KMS-11 (cell line): ENCODE measurements around the gene FBXO41.

Experiments
- H2AFZ ChIP-seq: fragments of 200-600 bp; sonication (generic); 2 replicates; pipeline ENCODE4 v1.6.1; 2016; ENCODE audit warnings: antibody characterized with exemption, mixed run types, low read depth
- H3K27ac ChIP-seq: fragments of 200-600 bp; sonication (generic); 2 replicates; pipeline ENCODE4 v1.6.1; 2016; ENCODE audit warnings: mild to moderate bottlenecking, mixed run types
- H3K27me3 ChIP-seq: fragments of 200-600 bp; sonication (generic); 2 replicates; pipeline ENCODE4 v1.6.1; 2017; ENCODE audit warnings: mild to moderate bottlenecking, low read depth, mixed run types, moderate library complexity; ENCODE audit not compliant: insufficient read depth
- H3K36me3 ChIP-seq: fragments of 200-600 bp; sonication (generic); 2 replicates; pipeline ENCODE4 v1.6.1; 2017; ENCODE audit warnings: mild to moderate bottlenecking, mixed run types; ENCODE audit not compliant: insufficient read depth
- H3K4me1 ChIP-seq: fragments of 200-600 bp; sonication (generic); 2 replicates; pipeline ENCODE4 v1.6.1; 2016; ENCODE audit warnings: mild to moderate bottlenecking, low read depth, mixed run types; ENCODE audit not compliant: poor library complexity, severe bottlenecking
- H3K4me2 ChIP-seq: fragments of 200-600 bp; sonication (generic); 2 replicates; pipeline ENCODE4 v1.7.0; 2016; ENCODE audit warnings: mild to moderate bottlenecking, mixed run types
- H3K4me3 ChIP-seq: fragments of 200-600 bp; sonication (generic); IDR thresholded peaks from 2 replicates; pipeline ENCODE4 v1.6.1; 2017; ENCODE audit warnings: low read depth, low read length, mixed read lengths; ENCODE audit not compliant: insufficient read depth
- H3K79me2 ChIP-seq: fragments of 200-600 bp; sonication (generic); 2 replicates; pipeline ENCODE4 v1.6.1; 2016; ENCODE audit warnings: low read depth, mixed run types; ENCODE audit not compliant: insufficient read depth
- H3K9ac ChIP-seq: fragments of 200-600 bp; sonication (generic); 2 replicates; pipeline ENCODE4 v1.6.1; 2016; ENCODE audit warnings: mild to moderate bottlenecking, mixed run types
- H4K20me1 ChIP-seq: fragments of 200-600 bp; sonication (generic); 2 replicates; pipeline ENCODE4 v1.6.1; 2016; ENCODE audit warnings: mild to moderate bottlenecking, mixed run types; ENCODE audit not compliant: insufficient read depth
- CTCF ChIP-seq: fragments of 200-600 bp; sonication (generic); conservative IDR thresholded peaks from 2 replicates; pipeline ENCODE4 v1.6.1; 2017; ENCODE audit warnings: low read depth, mild to moderate bottlenecking, antibody characterized with exemption, low read length, moderate library complexity, mixed read lengths

The FBXO41 gene

GRCh38 chr2:73268830-73269685 lies 15.2 kb downstream of the FBXO41 start:
- no peak overlapping the region for H3K27ac ChIP-seq
- no peak overlapping the region for H3K4me3 ChIP-seq
- H2AFZ ChIP-seq, result peak overlapping the region; percentile 7; the same call in 1 of the 2 replicates
- H3K79me2 ChIP-seq, result peaks cover 4% of the 10 kb centered on the region; the same call in 1 of the 2 replicates
- no peaks in the 10 kb centered on the region for H3K27me3 ChIP-seq
- TF ChIP-seq CTCF, result no peak
- no peaks in the 10 kb centered on the region for H4K20me1 ChIP-seq
- no peaks in the 10 kb centered on the region for H3K36me3 ChIP-seq
- no peak overlapping the region for H3K4me2 ChIP-seq
- no peaks in the 10 kb centered on the region for H3K4me1 ChIP-seq
- no peak overlapping the region for H3K9ac ChIP-seq

GRCh38 chr2:73268366-73268829 lies 15.9 kb downstream of the FBXO41 start:
- Histone ChIP-seq H2AFZ (no peak overlapping the region), H3K36me3 (no peaks in the 10 kb centered on the region), H3K27ac (no peak overlapping the region), H3K4me2 (no peak overlapping the region), H4K20me1 (no peaks in the 10 kb centered on the region), H3K4me3 (no peak overlapping the region), H3K4me1 (no peaks in the 10 kb centered on the region), H3K27me3 (no peaks in the 10 kb centered on the region), H3K9ac (no peak overlapping the region), H3K79me2 (peaks cover 4% of the 10 kb centered on the region; the same call in 1 of the 2 replicates)
- TF ChIP-seq CTCF, result no peak

DNA sequence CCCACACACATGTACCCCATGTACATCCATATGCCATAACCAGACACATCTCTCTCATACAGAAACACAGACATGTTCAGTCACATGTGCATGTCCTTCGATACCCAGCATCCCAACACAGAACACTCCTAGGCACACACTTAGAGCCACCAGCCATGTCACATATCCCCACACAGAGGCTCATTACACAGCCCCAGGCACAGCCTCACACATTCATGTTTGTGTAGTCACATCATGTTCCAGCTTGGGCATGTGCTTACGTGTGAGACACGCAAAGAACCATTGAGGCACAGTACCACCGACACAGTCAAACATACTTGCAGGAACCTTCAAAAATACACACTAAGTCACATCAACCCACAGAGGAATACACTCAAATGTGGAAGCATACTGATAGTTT lies 17.3 kb downstream of the FBXO41 start:
- no peak overlapping the region for H2AFZ ChIP-seq
- H3K4me2 ChIP-seq, result no peak overlapping the region
- H3K79me2 ChIP-seq, result peaks cover 4% of the 10 kb centered on the region; the same call in 1 of the 2 replicates
- no peak for TF ChIP-seq CTCF
- no peak overlapping the region for H3K9ac ChIP-seq
- no peaks in the 10 kb centered on the region for H3K36me3 ChIP-seq
- no peak overlapping the region for H3K4me3 ChIP-seq
- no peaks in the 10 kb centered on the region for H3K27me3 ChIP-seq
- no peaks in the 10 kb centered on the region for H4K20me1 ChIP-seq
- H3K4me1 ChIP-seq, result no peaks in the 10 kb centered on the region
- no peak overlapping the region for H3K27ac ChIP-seq

DNA sequence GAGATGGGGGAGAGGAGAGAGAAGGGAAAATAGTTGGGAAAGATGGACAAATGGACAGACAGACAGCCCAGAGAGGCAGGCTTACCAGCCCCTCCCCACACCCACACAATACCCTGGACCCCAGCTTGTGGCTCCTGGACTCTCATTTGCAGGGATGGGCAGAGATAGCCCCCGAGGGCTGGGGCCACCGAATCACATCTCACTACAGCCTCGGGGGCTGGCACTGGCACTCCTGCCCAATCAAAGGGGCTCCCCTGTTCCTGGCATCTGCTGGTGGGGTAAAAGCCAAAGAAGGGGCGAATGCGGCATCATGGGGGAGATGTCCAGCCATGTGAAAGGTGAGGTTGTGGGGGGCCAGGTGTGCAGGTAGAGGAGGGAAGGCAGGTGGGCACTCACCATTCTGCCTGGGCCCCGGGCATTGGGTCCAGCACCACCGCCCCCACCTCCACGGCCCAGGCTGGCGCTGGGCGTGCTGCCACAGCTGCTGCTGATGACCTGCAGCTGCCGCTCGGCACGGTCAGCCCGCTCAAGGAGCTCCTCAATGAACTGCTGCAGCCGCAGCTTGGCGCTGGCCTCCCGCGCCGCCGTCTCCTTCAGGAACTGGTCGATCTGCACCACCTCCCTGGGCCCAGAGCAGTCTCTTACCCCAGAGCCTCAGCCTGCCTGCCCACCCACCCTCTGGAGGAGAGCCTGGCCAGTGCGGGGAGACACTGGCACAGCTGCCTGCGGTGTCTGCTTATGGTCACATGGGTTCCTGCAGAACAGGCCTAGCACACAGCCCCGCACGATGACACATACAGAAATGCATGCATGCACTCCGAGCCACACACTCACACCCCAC lies 18.0 kb downstream of the FBXO41 start:
- Histone ChIP-seq H3K4me2 (no peak overlapping the region), H3K79me2 (peaks cover 4% of the 10 kb centered on the region; the same call in 1 of the 2 replicates), H4K20me1 (no peaks in the 10 kb centered on the region), H3K4me1 (no peaks in the 10 kb centered on the region), H3K36me3 (no peaks in the 10 kb centered on the region), H3K9ac (no peak overlapping the region), H3K27ac (no peak overlapping the region), H3K27me3 (no peaks in the 10 kb centered on the region), H2AFZ (no peak overlapping the region), H3K4me3 (no peak overlapping the region)
- no peak for TF ChIP-seq CTCF
